OCI-LY7 (cell line): ENCODE results near the gene ATP2A2.

Source experiments
- EZH2phosphoT487 ChIP-seq: fragments of 200-600 bp; sonication (generic); IDR thresholded peaks from 2 replicates; pipeline ENCODE4 v1.6.1; 2018; ENCODE audit warnings: low read depth, borderline replicate concordance, mild to moderate bottlenecking, mixed run types, antibody characterized with exemption, low read length, moderate library complexity, mixed read lengths
- TF ChIP-seq, protein P1 (sequence below): fragments of 200-600 bp; sonication (generic); conservative IDR thresholded peaks from 2 replicates; pipeline ENCODE4 v1.5.1; 2014; ENCODE audit warnings: mild to moderate bottlenecking, antibody characterized with exemption, low read length, moderate library complexity, mixed read lengths

DNA sequence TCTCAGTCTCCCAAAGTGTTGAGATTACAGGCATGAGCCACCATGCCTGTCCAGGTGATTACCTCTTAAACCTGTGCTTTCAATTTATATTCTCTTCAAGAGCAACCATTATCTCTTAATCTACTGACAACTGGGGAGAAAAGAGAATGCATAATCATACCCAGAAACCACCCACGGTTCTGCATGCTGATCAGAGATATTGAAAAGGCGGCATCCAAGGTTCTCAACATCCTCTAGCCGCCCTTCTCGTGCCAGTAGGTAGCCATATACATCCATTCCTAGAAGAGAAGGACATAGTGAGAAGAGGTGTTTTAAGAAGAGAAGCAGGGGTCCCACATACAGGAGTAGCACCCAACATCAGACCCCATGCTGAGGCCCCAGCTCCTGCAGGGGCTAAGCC, 101.6 kb downstream of the ATP2A2 start:
- TF ChIP-seq, protein P1, sequence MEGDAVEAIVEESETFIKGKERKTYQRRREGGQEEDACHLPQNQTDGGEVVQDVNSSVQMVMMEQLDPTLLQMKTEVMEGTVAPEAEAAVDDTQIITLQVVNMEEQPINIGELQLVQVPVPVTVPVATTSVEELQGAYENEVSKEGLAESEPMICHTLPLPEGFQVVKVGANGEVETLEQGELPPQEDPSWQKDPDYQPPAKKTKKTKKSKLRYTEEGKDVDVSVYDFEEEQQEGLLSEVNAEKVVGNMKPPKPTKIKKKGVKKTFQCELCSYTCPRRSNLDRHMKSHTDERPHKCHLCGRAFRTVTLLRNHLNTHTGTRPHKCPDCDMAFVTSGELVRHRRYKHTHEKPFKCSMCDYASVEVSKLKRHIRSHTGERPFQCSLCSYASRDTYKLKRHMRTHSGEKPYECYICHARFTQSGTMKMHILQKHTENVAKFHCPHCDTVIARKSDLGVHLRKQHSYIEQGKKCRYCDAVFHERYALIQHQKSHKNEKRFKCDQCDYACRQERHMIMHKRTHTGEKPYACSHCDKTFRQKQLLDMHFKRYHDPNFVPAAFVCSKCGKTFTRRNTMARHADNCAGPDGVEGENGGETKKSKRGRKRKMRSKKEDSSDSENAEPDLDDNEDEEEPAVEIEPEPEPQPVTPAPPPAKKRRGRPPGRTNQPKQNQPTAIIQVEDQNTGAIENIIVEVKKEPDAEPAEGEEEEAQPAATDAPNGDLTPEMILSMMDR = no peak
- TF ChIP-seq EZH2phosphoT487 = no peak
